Midbrain (tissue), 1 donor: ENCODE results near the gene HPS5.

Experiments used
- DNase-seq: peaks from one replicate; lab custom pipeline; 2025; lab: John Stamatoyannopoulos, UW

HPS5 gene

DNA sequence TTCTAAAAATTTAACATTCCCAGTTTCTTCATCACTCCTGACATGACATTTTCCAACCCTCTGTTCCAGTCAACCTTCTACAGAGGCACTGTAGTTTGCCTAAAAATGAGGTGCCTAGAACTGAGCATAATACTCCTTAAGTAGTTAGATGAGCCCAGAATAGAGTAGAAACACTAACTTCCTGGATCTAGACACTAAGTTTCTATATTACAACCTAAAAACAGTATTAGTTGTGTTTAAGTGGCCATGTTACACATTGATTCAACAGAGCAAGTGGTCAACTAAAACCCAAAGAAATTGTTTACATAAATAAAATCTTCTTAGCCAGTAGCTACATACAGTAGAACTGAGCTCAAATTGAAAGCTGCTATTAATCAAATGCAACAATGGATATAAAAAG lies 1.3 kb downstream of the HPS5 start:
- DNase-seq: no peak

DNA sequence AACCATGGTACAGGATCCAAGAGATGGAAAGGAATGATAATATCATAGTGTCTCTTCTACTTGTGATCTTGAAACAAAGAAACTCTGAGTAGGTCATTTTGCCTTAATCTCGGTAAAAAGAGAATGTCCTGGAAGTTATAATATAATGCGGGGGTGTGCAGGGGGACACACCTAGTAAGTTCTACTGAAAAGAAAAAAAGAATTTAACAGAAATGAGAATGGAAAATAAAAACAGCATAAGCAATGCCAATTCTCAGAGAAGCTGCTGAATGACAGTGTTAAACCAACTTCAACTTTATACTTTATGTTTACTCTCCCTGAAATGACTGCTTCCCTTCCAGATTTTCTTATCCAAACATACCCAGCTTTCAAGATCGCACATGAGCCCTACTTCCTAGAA lies 2.0 kb downstream of the HPS5 start:
- DNase-seq: no peak

DNA sequence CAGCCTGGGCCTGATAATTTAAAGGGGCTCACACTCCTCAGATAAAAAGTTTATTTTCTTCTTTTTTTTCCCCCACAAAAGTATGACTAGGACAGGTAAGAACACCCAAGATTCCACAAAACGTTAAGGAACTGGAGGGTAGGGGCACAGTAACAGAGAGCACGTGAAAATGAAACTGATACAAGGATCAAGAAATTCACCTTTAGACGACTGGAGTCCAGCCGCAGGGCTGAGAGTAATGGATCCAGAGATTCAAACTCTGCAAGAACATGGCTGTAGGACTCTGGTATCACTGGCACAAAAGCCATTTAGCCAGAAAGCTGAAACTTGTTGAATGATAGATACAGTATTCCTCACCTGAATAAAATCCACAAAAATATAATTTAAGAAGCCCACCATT lies 4.4 kb downstream of the HPS5 start:
- no peak for DNase-seq

DNA sequence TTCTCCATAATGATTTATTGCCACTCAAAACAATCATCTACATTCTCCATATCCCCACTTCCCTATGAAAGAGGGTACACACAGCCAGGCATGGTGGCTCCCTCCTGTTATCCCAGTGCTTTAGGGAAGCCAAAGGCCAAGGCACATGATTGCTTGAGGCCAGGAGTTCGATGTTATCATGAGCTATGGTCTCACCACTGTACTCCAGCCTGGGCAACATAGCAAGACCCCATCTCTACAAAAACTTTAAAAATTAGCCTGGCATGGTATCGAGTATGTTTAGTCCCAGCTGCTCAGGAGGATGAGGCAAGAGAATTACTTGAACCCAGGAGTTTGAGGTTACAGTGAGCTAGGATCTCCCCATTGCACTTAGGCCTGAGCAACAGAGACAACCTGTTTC lies 6.0 kb downstream of the HPS5 start:
- DNase-seq: no peak

DNA sequence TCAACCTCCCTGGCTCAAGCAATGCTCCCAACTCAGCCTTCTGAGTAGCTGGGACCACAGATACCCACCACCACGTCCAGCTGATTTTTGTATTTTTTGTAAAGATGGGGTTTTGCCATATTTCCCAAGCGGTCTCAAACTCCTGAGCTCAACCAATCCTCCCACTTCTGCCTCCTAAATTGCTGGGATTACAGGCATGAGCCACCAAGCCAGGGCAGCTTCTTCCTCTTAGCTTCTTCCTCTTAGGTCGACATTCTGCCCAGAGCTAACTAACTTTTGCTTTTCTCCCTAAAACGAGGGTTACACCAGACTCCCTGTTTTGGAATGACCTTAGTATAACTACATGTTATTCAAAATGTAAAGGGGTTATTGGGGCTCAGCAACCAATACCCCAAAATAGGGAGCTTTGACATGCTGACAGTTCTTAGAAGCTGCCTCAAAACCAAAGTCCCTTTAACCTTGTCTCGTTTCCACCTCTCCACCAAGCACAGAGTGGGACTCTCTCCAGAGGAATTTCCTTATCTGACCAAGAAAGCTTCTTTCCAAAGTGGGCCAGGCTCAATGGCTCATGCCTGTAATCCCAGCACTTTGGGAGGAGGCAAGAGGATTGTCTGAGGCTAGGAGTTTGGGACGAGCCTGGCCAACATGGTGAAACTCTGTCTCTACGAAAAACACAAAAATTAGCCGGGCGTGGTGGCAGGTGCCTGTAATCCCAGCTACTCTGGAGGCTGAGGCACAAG lies 7.0 kb downstream of the HPS5 start:
- DNase-seq: no peak

DNA sequence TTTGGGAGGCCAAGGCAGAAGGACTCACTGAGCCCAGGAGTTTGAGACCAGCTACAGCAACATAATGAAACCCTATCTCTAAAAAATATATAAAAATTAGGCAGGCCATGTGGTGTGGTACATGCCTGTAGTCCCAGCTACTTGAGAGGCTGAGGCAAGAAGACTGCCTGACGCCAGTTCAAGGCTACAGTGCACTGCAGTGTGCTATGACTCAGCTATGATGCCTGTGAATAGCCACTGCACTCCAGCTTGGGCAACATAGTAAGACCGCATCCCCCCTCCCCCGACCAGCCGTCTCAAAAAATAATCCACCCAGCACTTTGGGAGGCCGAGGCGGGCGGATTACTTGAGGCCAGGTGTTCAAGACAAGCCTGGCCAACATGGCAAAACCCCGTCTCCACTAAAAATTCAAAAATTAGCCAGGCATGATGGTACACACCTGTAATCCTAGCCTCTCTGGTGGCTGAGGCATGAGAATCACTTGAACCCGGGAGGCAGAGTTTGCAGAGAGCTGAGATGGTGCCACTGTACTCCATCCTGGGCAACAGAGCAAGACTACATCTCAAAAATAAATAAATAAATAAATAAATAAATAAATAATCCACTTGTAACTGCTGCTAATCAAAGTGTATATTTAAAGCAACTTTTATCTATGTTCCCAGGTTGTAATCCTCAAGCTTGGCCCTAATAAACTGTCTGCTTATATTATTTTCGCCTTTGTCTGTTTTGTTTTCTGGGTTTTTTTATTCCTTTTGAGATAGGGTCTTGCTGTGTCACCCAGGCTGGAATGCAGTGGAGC lies 7.8 kb downstream of the HPS5 start:
- DNase-seq: no peak

DNA sequence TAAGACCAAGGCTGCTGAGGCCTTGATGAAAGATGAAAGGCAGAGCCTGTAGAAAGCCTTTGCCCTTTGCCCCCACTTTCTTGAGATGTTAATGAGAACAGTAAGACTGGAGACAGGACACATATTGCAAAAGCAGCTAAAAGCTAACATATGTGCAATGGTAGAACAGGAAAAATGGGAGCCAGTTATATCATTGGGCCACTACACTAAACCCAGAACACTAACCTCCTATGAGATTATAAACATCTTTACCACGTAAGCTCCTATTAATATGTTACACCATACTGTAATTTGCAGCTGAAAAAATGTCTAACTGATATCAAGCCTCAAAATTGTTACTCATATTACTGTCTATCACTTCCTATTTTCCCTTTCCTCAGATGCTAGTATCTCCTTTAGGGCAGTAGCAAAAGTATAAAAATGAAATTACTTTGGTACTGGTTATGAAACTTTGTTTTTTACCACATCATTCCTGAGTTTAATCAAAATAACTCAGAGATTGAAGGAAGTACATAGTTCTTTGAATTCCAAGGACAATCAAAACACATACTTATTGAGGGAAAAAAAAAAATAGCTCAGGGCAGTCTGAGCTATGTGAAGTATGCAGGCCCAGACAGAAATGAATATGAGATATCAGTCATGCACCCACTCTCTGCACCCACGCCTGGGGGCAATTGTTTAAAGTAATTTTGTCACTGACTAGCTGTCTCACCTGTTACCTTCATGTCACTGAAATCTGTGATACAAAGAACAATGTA lies 9.1 kb downstream of the HPS5 start:
- no peak for DNase-seq

DNA sequence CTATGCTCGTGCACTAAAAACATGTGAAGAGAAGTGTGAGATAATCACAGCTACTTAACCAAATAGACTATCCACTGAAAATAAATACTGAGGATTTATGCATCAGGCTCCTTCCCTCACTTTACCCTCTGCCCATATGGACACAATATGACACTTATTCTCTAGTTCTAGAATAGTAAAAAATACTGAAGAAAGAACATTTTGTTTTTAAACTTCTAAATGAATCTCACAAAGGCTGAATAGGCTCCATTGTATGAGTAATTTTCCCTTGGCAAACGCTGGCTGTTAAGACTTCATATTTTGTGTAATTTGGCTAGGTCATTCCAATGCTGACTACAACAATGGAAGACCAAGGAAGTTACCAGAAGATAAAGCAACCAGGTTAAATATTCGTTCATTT lies 9.9 kb downstream of the HPS5 start:
- DNase-seq: no peak

DNA sequence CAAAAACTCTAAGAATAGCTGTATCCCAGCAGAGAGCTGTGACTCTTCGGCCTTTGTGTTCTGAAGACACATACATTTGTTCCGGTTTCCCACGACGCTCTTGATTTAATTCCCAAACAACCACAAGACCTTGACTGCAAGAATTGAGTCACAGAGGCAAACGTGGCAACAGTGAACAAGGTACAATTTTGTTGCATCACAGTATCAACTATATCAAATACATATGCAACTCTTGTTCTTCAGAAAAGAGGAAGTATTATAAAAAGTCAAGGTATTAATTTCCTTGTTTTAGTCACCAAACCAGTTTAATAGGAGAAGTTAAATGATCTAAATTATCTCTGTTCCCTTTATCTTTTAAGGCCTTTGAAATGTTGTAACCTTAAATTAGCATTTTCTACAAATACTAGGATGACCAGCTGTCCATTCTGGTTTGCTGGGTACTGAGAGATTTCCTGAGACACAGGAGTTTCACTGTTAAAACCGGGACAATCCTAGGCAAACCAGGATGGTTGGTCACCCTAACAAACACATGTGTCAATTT lies 11.1 kb downstream of the HPS5 start:
- no peak for DNase-seq

DNA sequence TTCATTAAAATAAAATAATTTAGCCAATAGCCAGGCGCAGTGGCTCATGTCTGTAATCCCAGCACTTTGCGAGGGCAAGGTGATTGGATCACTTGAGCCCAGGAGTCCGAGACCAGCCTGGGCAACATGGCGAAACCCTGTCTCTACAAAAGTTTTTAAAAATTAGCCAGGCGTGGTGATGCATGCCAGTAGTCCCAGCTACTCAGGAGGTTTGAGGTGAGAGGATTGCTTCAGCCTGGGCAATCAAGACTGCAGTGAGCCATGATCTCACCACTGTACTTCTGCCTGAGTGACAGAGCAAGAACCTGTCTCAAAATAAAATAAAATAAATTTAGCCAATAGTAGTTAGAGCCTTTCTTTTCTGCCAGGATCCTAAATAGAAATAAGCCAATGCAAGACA lies 12.2 kb downstream of the HPS5 start:
- DNase-seq: no peak

DNA sequence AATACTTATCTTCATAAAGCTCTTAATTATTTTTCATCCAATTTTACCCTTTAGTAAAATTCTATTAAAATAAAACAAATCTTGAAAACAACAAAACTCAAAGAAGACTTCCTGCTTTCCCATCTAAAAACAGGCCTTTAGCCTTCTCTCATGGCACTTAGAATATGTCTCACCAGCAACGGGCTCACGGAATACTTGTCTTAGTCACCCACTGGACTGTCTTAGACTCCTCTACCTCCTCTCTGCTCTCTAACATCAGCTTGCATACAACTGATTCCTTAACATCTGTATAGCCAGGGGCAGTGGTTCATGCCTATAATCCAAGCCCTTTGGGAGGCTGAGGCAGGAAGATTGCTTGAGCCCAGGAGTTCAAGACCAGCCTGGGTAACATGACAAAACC lies 13.7 kb downstream of the HPS5 start:
- DNase-seq: no peak

DNA sequence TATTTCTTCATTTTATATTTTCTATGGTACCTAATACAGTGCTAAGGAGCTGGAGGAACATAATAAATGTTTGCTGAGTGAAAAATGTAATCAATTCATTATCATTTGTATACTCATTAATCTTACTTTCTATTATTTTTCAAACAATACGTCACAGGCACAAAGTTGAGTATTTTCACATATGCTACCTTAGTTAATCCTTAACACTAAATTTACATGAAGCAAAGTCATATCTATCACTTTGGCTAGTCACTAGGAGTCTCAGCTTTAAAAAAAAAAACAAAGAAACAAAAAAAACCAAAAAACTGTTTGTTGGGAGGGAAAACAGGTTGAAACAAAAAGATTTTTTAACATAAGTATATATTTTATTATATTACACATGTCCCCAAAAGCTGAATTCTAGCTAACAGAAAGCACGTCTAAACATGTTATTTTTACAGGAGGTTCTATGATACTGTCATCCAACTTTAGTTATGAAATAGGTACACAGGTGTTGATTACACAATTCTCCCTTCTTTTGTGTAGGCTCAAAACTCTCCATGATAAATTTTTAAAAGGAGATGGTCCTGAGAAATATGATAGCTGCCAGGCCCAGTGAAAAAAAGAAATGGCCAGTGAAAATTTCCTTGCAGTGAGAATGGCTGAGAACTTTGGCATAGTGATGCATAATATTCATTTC lies 14.3 kb downstream of the HPS5 start:
- no peak for DNase-seq

DNA sequence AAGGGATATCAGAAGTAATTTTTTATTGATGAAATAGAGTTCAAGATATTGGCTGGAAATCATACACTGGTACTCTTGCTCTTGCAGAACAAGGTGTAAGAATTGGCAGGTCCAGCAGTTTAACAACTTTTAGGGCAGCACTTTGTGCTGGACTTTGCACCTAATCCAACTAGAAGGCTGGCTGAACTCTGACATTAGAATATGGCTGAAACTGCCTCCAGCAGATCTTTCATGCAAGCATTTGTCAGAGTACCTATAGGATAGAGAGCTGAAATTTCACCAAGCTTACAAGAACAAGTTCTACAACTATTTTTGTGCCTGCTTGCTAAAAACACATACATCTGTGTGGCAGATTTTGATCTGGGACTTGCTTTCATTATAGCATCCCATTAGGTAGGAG lies 17.2 kb downstream of the HPS5 start:
- DNase-seq: no peak

DNA sequence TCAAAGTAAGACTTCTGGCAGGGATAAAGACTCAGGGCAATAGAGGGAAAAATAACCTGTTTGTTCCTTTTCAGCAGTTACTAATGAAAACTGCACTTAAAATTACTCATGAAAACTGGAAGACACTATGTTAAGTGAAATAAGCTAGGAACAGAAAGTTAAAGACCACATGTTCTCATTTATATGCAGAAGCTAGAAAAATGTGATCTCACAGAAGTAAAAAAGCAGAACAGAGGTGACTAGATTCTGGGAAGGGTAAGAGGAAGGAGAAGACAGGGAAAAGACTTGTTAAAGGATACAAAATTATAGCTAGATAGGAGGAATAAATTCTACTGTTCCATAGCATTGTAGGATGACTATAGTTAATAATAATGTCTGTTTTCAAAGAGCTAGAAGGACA lies 22.2 kb downstream of the HPS5 start:
- no peak for DNase-seq

DNA sequence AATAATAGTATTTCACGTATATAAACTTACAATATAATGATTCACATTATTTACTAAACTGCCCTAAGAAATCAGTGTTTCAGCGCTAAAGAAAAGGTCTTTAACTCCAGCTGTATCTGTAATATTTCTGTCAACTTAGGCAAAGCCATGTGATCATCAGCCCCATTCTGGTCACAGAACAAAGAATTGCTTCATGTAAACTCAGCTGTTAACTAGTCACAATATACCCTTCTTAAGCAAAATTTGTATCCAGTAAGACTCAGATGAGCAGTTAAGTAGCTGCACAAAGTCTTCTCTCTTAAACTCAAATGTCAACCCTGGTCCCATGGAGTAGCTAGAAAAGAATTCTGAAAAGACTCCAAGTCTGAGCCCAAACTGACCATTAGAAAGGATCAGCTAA lies 26.6 kb downstream of the HPS5 start:
- DNase-seq: peak; percentile 13

DNA sequence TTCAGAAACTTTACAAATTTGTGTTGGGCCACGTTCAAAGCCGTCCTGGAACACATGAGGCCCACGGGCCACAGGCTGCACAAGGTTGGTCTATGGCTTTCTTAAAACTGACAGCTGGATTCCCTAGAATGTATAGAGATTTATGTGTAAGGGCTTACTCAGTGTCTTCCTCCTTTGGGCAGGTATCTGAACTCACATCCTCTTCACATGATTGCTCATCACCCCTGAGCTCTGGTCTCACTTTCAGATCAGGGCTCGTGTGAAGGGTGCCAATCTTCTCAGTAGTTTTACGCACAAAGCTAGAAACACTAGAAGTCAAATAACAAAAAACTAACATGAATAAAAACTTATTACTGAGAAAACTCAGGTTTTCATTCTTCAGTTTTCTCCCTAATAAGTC lies 27.1 kb downstream of the HPS5 start:
- no peak for DNase-seq

DNA sequence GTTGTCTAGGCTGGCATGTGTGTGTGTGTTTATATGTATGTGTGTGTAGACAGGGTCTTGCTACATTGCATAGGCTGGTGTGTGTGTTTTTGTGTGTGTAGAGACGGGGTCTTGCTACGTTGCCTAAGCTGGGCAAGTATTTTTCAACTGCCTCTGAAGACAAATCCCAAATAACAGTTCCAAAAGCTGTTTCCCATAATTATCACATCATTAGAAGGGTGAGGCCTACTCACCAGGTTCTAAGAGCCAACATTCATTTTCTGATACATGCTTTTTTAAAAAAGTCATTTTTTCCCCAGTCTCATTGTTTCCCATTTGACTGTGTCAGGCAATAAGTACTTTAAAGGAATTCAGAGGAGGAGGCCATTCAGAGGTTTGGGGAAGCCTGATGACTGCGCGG lies 33.0 kb downstream of the HPS5 start:
- DNase-seq: no peak

DNA sequence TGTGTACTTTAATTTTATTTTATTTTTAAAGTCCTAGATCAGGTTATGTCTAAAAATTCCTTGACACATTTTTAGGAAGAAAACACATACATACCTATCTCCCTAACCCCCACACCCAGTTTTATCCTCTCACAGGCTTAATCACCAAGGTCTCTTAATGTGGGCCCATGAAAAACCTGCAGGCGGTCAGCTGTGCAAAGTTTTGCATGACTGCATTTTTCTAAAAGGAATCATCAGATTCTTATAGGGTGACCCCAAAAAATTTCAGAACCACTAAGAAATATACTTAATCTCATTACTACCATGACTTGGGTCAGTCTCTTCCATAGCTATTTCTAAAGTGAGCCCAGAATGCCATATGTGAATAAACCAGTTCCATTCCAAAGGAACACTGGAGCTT lies 36.1 kb downstream of the HPS5 start:
- DNase-seq: no peak

DNA sequence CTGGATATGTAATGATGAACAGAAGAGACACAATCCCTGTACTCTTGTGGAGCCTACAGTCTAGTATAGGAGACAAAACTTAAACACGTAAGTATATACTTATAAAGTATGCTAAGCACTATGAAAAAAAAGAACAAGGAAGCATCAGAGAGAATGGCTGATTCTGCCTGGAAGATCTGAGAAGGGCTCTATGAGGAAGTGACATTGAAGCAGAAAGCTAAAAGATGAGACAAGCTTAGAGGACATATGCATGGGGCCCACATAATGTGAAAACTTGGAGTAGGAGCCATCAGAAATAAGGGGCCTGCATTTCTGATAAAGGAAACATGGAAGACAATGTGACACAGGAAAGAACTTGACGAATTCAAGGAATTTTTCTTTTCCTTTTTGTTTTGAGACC lies 39.3 kb downstream of the HPS5 start:
- DNase-seq: no peak

DNA sequence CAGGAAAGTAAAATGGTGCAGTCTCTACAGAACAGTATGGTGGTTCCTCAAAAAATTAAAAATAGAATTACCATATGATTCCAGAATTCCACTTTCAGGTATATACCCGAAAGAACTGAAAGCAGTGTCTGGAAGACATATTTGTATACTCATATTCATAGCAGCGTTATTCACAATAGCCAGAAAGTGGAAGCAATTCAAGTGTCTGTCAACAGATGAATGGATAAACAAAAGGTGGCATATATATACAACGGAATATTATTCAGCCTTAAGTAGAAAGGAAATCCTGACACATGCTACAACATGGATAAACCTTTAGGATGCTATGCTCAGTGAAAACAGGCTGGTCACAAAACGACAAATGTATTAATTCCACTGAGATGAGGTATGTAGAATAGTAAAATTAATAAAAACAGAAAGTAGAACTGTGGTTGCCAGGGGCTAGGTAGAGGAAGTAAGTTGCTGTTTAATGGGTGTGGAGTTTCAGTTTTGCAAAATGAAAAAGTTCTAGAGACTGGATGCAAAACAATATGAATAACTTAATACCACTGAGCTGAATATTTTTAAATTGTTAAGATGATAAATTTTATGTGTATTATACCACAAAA lies 41.4 kb downstream of the HPS5 start:
- DNase-seq: no peak

DNA sequence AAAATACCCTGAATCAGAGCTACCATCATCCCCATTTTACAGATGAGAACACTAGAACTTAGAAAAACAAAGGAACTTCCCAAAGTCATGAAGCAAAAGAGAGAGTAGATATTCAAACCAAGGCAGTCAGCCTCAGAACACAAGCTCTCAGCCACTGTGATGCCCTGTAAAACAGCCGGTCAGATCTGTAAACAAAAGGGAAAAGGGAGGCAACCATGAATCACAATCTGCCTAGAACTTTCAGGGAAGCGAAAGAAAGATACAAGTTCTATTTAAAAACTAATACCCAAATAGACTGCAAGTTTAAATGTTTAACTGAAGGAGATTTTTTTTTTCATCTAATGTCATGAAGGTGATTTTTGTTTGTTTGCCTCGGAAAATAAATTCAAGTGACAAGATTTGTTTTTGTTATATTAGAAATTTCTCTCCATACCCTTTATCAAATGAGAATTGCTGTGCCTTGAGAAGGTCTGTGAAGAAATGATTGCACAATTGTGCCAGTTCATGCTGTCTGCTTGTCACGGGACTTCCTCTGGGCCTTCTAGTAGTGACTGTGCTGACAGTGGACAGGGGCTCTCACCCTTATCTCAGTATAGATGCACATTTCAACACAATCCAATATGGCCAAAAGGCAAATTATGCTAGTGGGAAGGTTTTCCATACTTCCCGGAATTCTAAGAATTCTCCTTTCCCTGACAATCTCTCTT lies 44.2 kb downstream of the HPS5 start:
- DNase-seq: no peak
